Astrocyte of the spinal cord (primary cell): ENCODE data around the gene KAT5.
"Not testable (repeated sequence)": the region's sequence is repeated elsewhere in the genome, so short reads cannot be mapped to it uniquely, and the experiment has no call there.

Experiments
- DNase-seq: peaks from one replicate; pipeline ENCODE4 v3.0.0; 2011; ENCODE audit warnings: low read depth, low spot score
- H3K4me3 ChIP-seq: 2 replicates; pipeline ENCODE4 v1.5.1; 2011; ENCODE audit warnings: low read depth, mild to moderate bottlenecking, low read length, moderate library complexity
- in situ Hi-C: cut with HindIII; loops from 2 replicates; pipeline ENCODE4 v1.10.0; 2017; ENCODE audit warnings: low sequenced_read_pairs
- TF ChIP-seq, protein P1 (sequence below): IDR thresholded peaks from 2 replicates; pipeline ENCODE4 v1.5.1; 2012; ENCODE audit warnings: low read depth, mild to moderate bottlenecking, low read length, inconsistent platforms

Gene KAT5

DNA sequence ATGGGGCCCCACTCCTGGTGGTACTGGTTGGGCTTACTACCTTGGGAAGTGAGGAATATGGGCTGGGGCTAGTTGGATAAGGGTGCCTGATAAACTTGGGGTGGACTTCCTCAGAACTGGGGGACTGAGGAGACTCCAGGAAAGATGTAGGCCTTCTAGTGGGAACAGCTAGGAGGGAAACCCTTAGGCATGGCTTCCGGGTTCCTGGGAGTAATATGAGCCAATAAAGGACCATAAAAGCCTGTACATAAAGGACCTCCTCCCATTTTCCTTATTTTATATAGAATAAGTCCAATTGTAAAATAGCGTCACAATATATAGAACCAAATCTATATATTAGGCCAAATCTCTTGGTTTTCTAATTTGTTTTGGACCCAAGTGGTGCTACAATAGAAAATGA lies 27.0 kb downstream of the KAT5 start:
- TF ChIP-seq, protein P1, sequence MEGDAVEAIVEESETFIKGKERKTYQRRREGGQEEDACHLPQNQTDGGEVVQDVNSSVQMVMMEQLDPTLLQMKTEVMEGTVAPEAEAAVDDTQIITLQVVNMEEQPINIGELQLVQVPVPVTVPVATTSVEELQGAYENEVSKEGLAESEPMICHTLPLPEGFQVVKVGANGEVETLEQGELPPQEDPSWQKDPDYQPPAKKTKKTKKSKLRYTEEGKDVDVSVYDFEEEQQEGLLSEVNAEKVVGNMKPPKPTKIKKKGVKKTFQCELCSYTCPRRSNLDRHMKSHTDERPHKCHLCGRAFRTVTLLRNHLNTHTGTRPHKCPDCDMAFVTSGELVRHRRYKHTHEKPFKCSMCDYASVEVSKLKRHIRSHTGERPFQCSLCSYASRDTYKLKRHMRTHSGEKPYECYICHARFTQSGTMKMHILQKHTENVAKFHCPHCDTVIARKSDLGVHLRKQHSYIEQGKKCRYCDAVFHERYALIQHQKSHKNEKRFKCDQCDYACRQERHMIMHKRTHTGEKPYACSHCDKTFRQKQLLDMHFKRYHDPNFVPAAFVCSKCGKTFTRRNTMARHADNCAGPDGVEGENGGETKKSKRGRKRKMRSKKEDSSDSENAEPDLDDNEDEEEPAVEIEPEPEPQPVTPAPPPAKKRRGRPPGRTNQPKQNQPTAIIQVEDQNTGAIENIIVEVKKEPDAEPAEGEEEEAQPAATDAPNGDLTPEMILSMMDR = no peak
- in situ Hi-C loops = no loop called here
- DNase-seq = no peak
- H3K4me3 ChIP-seq = no peak overlapping the region

DNA sequence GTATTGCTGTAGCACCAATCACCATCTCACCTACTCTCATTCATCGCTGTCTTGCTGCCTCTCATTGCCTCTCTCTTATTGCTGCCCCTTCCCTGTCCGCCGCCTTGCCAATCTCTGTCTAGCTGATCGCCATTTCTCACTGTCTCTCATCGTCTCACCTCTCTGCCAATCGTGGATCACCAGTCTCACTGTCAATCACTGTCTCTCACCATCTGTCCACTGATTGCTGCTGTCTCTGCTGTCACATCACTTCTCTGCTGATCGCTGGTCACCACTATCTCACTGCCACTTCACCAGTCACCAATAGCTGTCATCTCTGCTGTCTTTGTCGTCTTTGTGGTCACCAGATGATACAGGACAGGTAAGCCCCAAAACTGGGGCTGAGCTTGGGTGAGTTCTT lies 29.1 kb downstream of the KAT5 start:
- in situ Hi-C loops = no loop called here
- no peak for DNase-seq
- TF ChIP-seq, protein P1 = no peak
- no peak overlapping the region for H3K4me3 ChIP-seq

DNA sequence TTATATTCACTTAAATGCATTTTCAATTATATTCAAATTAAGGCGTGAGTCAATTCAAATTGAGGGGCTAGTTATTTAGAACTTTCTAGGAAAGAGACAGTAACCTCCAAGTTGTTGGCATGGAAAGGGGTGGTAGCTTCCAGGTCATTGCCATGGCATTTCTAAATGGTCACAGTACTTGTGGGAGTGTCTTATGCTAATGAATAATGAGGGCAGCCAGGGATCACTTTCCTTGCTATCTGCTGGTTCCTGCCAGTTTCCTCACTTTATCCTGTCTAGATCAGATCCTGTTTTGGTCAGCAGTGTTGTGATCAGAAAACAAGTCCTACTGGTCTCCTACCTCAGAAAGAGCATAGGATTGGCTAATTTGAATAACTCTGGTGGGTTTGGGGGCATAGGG lies 30.3 kb downstream of the KAT5 start:
- TF ChIP-seq, protein P1 = no peak
- in situ Hi-C loops = no loop called here
- no peak for DNase-seq
- H3K4me3 ChIP-seq = no peak overlapping the region

DNA sequence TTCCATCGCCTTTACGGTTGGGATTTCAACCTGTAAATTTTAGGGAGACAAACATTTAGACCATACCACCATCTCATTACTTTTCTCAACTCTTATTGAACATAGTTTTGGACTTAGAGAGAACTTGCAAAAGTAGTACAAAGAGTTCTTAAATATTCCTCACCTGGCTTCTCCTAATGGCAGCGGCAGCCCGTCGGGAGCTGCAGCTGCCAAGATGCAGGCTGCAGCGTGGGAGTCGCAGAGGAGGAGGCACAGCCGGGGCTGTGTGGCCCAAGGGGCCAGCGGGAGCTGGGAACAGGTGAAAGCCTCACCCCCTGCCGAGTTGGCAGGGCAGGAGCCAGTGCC lies 31.6 kb downstream of the KAT5 start:
- no peak overlapping the region for H3K4me3 ChIP-seq
- TF ChIP-seq, protein P1 = no peak
- in situ Hi-C loops = no loop called here
- DNase-seq = no peak

DNA sequence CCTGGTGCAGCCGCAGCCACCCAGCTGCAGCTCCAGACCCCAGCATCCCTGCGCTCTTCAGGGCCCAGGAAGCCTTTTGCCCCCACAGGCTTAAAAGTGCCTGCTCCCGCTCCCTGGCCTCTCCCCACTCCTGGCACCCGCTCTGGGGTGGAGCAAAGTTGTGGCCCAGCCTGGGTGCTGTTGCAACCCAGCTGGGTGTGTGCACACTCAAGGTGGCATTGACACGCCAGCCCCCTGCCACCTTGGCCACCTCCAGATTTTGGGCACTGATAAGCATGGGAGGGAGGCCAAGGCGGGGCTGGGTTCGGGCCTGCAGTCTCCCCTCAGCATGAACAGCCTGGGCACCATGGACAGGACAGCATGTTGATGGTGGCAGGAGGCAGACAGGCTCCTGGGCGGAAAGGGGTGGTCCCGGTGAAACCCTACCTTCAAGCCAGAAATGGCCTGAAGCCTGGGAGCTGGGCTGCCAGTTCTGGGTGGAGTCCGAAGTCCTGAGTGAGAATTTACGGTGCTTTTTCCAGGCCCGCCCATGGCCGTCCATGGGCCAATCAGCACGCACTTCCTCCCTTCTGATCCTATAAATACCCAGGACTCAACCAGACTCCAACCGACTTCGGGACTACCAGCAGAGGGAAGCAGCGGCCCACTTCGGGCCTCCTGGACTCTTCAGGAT lies 32.1 kb downstream of the KAT5 start:
- TF ChIP-seq, protein P1 = peak; percentile 39
- peak; percentile 8 for DNase-seq
- in situ Hi-C loops = no loop called here
- no peak overlapping the region for H3K4me3 ChIP-seq

DNA sequence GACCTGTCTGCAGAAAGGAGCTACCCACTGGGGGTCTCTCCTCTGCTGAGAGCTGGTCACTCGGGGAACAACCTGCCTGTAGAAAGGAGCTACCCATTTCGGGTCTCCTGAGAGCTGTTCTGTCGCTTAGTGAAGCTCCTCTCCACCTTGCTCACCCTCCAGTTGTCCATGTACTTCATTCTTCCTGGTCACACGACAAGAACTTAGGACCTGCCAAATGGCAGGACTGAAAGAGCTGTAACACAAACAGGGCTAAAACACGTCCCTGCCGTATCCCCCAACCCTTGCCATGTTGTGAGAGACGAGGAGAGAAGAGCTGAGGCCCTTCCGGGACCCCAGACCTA lies 32.6 kb downstream of the KAT5 start:
- TF ChIP-seq, protein P1 = no peak
- no peak for DNase-seq
- in situ Hi-C loops = no loop called here
- H3K4me3 ChIP-seq = no peak overlapping the region

DNA sequence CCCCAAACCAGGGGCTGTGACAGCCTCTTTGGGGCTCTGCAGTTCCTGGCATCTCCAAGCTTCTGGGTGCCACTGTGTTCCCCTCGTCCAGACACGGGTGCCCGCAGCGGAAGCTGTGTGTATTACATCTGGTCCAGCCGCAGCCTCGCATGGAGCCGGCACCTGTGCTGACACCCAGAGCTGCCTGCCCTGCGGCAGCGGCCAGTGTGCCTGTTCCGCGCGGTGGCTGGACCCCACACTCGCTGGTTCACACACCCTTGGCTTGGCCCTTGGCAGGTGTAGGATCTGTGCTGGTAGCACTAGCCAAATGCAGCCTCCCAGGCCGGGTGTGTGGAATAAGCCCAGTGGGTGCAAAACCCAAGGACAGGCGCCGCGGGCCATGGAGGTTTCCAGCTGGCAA lies 33.0 kb downstream of the KAT5 start:
- in situ Hi-C loops = no loop called here
- TF ChIP-seq, protein P1 = no peak
- H3K4me3 ChIP-seq = no peak overlapping the region
- no peak for DNase-seq

DNA sequence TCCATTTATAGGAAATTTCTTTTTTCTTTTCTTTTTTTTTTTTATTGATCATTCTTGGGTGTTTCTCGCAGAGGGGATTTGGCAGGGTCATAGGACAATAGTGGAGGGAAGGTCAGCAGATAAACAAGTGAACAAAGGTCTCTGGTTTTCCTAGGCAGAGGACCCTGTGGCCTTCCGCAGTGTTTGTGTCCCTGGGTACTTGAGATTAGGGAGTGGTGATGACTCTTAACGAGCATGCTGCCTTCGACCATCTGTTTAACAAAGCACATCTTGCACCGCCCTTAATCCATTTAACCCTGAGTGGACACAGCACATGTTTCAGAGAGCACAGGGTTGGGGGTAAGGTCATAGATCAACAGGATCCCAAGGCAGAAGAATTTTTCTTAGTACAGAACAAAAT lies 50.1 kb downstream of the KAT5 start:
- H3K4me3 ChIP-seq, DNase-seq, in situ Hi-C loops: not testable (repeated sequence)

DNA sequence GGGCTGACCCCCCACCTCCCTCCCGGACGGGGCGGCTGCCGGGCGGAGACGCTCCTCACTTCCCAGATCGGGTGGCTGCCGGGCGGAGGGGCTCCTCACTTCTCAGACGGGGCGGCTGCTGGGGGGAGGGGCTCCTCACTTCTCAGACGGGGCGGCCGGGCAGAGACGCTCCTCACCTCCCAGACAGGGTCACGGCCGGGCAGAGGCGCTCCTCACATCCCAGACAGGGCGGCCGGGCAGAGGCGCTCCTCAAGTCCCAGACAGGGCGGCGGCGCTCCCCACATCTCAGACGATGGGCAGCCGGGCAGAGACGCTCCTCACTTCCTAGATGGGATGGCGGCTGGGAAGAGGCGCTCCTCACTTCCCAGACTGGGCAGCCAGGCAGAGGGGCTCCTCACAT lies 50.8 kb downstream of the KAT5 start:
- H3K4me3 ChIP-seq, in situ Hi-C loops, DNase-seq: not testable (repeated sequence)
